Measurements from ENCODE around the gene KCNMA1. TPM values are rescaled to one million over a fixed set of nuclear protein-coding genes. Genes with fewer than 3 reads are reported as not detected.

KCNMA1 gene
- total RNA-seq, 2 experiments from 2014 or later = not detected

DNA sequence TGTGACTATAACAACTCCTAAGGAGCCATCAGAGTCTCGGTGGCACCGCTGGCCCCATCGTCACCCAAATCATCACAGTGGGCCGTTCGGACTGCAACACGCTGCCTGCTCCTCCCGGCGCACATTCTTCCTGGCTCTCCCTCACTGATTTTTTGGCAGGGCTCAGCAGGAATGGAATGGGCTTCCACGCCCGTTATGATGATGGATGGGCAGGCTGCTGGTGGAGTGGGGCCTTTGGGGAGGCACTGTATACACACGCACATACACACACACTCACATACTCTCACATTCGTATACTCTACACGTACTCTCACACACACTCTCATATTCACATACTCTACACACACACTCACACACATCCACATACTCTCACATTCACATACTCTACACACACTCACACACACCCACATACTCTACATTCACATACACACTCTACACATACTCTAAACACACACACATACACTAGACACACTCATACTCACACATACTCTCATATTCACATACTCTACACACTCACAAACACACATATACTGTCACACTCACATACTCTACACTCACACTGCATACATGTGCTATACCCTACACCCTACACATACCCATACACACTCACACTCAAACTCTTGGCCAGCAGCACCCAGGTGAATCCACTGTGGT lies 99.8 kb downstream of the KCNMA1 start:
- CTCF ChIA-PET = no interaction called here
- no peak overlapping the region for H3K27ac Mint-ChIP-seq
- no peaks in the 10 kb centered on the region for H3K36me3 Mint-ChIP-seq
- H3K4me1 Mint-ChIP-seq (ENCODE audit: low read depth) = no peaks in the 10 kb centered on the region
- intact Hi-C loops (cut with micrococcal nuclease) = no loop called here
- no peak for DNase-seq
- POLR2A ChIA-PET = no interaction called here
- H3K27me3 Mint-ChIP-seq = no peaks in the 10 kb centered on the region
- peaks cover 8% of the 10 kb centered on the region for H3K9me3 Mint-ChIP-seq
- no peak overlapping the region for H3K4me3 Mint-ChIP-seq

DNA sequence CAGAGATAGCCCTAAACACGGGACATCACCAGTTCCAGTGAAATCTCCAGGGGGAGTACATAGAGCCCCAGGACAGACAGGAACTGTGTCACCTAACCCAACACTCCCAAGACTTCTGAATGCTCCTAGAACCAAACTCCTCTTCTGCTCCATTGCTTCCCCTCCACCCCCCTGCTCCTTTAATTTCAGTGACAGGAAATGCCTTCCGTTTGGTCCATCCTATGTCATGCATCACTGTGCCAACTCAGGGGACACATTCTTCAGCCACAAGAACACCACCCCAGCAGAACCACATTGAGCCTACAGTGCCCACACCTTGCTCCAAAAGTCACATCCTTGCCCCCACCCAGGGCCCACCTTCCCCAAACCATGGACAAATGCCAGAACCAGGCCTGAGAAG lies 100.5 kb downstream of the KCNMA1 start:
- CTCF ChIA-PET = no interaction called here
- Mint-ChIP-seq H3K27ac (no peak overlapping the region), H3K27me3 (no peaks in the 10 kb centered on the region), H3K36me3 (no peaks in the 10 kb centered on the region), H3K9me3 (peaks cover 8% of the 10 kb centered on the region), H3K4me1 (ENCODE audit: low read depth) (no peaks in the 10 kb centered on the region), H3K4me3 (no peak overlapping the region)
- intact Hi-C loops (cut with micrococcal nuclease) = no loop called here
- DNase-seq = no peak
- POLR2A ChIA-PET = no interaction called here

DNA sequence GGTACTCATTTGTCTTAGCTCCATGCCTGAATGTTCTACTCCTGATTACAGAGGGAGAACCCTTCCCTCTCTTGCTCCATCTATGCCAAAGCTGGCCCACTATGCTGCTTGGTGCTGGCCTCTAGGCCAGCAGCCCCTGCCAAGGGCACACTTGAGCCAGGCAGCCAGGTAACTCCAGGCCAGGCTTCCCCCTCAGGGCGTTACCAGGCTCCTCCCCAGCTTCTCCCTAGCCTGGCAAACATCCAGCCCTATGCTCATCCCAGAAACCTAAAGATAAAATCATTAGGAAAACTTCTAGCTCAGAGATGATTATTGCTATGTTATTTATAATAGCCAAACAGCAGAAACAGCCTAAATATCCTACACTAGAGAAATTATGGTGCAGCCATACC lies 103.7 kb downstream of the KCNMA1 start:
- ChIA-PET CTCF (no interaction called here), POLR2A (no interaction called here)
- Mint-ChIP-seq H3K27ac (no peak overlapping the region), H3K27me3 (no peaks in the 10 kb centered on the region), H3K4me3 (no peak overlapping the region), H3K36me3 (no peaks in the 10 kb centered on the region), H3K9me3 (no peaks in the 10 kb centered on the region), H3K4me1 (ENCODE audit: low read depth) (no peaks in the 10 kb centered on the region)
- DNase-seq = no peak
- intact Hi-C loops (cut with micrococcal nuclease) = no loop called here

DNA sequence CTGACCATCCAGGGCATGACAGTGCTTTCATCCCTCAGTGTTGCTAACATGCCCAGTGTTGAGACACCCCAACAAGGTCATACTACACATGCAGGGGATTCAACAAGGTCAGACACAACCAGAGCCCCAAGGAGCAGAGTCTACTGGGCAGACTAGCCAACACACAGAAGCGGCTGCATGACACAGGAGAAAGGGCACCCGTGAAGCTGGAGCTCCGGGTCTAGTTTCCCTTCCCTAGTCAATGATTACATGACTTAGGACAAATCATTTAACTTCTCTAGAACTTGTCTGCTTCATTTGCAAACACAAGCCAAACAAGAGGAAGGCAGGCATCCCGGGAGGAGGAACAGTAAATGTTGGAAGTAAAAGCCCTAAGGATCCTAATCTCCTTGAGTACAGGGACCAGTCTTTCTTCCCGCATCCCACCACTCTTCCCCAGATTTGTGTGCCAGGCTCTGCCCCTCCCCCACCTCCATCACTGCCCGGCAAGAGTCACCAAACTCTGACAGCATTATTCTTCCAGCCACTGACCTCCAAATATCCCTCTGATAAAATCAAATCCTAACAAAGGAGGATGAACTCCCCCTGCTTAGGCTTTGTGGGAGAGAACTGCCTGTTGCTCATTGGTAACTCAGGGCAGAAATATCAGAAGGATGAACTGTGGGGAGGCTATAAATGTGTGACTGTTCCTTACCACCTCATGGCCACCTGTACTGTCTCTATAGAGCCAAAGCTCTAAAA lies 104.3 kb downstream of the KCNMA1 start:
- ChIA-PET CTCF (no interaction called here), POLR2A (no interaction called here)
- no peak overlapping the region for H3K27ac Mint-ChIP-seq
- DNase-seq = no peak
- no peaks in the 10 kb centered on the region for H3K36me3 Mint-ChIP-seq
- H3K4me3 Mint-ChIP-seq = no peak overlapping the region
- no peaks in the 10 kb centered on the region for H3K27me3 Mint-ChIP-seq
- H3K4me1 Mint-ChIP-seq (ENCODE audit: low read depth) = no peaks in the 10 kb centered on the region
- intact Hi-C loops (cut with micrococcal nuclease) = no loop called here
- no peaks in the 10 kb centered on the region for H3K9me3 Mint-ChIP-seq

DNA sequence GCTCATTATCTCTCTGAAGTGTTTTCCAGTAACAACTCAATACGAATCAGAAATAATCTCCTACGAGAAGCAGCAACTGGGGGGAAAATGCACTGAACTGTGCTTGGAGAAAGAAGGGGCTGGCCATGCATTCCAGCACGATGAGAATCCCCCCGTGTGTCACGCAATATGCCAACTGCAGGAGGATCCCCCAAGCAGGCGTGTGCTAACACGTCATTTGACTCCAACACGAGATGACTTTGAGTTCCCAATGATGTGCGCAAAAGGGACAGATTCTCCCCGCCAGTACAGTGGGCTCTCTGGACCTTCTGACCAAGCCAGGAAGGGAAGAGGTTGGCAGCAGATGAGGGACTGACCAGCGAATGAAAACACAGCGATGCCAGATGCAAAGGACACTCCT lies 105.5 kb downstream of the KCNMA1 start:
- ChIA-PET POLR2A (no interaction called here), CTCF (no interaction called here)
- no peak overlapping the region for H3K4me3 Mint-ChIP-seq
- intact Hi-C loops (cut with micrococcal nuclease) = no loop called here
- no peaks in the 10 kb centered on the region for H3K4me1 Mint-ChIP-seq (ENCODE audit: low read depth)
- no peak for DNase-seq
- H3K36me3 Mint-ChIP-seq = no peaks in the 10 kb centered on the region
- H3K27ac Mint-ChIP-seq = no peak overlapping the region
- H3K9me3 Mint-ChIP-seq = no peaks in the 10 kb centered on the region
- H3K27me3 Mint-ChIP-seq = no peaks in the 10 kb centered on the region

DNA sequence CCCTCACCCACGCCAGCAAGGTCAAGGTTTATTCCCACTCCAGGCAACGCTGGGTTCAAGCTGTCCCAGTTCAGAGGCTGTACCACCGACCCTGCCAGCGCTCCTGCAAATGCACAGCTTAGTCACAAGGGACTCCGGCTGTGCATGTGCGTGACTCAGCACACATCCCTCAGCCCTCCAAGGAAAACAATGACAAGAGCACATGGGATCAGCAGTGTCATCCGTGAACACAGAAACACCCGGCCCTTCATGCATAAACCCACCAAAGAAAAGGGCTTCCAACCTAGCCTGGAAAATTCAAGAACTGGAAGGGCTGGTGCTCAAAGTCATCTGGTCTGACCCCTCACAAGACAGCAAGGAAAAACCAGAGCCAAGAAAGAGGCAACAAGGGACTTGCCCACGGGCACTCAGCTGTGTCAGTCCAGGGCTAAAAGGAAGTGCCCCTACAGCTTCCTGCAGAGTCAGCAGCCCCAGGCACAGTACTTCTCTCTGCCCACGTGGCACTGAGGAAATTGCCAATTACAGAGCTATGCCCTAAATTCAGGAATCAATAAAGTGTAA lies 106.1 kb downstream of the KCNMA1 start:
- H3K4me1 Mint-ChIP-seq (ENCODE audit: low read depth) = no peaks in the 10 kb centered on the region
- H3K27me3 Mint-ChIP-seq = no peaks in the 10 kb centered on the region
- H3K9me3 Mint-ChIP-seq = no peaks in the 10 kb centered on the region
- ChIA-PET POLR2A (no interaction called here), CTCF (interaction anchor here (1.1 kb wide), 1 partner anchor 180 kb away, joined by 3 read pairs; no protein-coding TSS in a partner anchor)
- no peaks in the 10 kb centered on the region for H3K36me3 Mint-ChIP-seq
- no peak overlapping the region for H3K27ac Mint-ChIP-seq
- H3K4me3 Mint-ChIP-seq = no peak overlapping the region
- no peak for DNase-seq
- intact Hi-C loops (cut with micrococcal nuclease) = no loop called here

DNA sequence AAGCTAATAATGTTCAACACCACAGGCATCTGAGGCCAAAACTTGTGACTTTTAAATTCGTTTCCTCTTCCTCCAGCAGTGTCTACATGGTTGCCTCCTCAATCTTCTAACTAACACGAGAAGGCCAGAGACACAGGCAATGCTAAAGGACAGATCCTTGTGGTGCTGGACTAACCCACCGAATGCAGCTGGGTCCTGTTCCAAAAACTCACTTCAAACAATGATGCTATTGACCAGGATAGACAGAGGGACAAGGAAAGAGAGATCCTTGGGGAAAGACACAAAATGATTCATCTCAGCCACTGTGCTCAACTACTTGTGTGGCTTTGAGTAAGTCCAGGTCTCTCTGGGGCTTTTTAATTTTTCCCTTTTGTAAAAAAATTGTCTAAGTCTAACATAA lies 107.6 kb downstream of the KCNMA1 start:
- H3K4me3 Mint-ChIP-seq = no peak overlapping the region
- CTCF ChIA-PET = no interaction called here

DNA sequence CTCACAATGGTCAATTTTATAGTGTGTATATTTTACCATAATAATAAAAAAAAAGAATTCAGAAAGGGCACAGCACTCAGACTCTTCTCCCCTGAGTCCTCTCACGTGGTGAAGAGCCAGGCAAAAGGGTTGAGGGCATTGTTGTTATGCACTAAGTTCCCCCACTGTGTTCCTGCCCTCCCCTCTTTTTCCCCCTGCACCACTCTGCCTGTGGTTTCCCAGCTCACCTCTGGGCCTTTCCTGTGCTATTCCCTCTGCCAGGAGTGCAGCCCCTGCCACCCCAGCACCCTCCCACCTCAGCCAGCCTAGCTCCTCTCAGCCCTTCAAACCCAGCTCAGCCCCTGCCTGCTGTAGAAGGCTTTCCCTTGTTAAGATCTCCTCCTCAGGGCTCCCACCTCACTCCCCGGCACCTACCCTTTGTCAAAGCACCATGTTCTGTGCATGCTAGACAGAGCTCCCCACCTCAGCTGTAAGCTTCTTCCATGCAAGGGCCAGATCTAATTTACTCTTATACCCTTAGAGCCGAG lies 108.5 kb downstream of the KCNMA1 start:
- intact Hi-C loops (cut with micrococcal nuclease) = no loop called here
- DNase-seq = no peak
- Mint-ChIP-seq H3K27ac (no peak overlapping the region), H3K4me3 (no peak overlapping the region), H3K4me1 (ENCODE audit: low read depth) (no peaks in the 10 kb centered on the region), H3K9me3 (no peaks in the 10 kb centered on the region), H3K36me3 (no peaks in the 10 kb centered on the region), H3K27me3 (no peaks in the 10 kb centered on the region)
- POLR2A ChIA-PET = no interaction called here
- CTCF ChIA-PET = no interaction called here

More for the DNA sequence above, 107.6 kb downstream of the KCNMA1 start:
- no peaks in the 10 kb centered on the region for H3K36me3 Mint-ChIP-seq
- no peaks in the 10 kb centered on the region for H3K4me1 Mint-ChIP-seq (ENCODE audit: low read depth)
- intact Hi-C loops (cut with micrococcal nuclease) = no loop called here
- no peak overlapping the region for H3K27ac Mint-ChIP-seq
- H3K27me3 Mint-ChIP-seq = no peaks in the 10 kb centered on the region
- H3K9me3 Mint-ChIP-seq = no peaks in the 10 kb centered on the region
- POLR2A ChIA-PET = no interaction called here
- DNase-seq = no peak

DNA sequence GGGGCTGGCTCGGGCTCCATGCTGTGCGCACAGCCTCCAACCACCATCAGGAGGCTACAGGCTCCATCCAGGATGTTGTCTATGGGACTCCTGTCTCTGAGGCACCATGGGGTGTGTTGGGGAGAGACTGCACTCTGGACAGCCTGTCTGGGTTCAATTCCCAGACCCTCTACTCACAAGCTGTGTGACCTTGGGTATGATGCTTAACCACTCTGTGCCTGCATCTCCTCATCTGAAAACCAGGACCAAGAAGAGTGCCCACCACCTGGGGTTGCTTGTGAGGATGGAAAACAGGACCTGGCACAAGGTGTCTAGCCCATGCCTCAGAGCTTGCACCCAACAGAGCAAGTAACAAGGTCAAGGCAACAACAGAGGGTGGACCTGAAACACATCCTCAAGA lies 109.8 kb downstream of the KCNMA1 start:
- Mint-ChIP-seq H3K27ac (no peak overlapping the region), H3K4me3 (no peak overlapping the region), H3K9me3 (no peaks in the 10 kb centered on the region), H3K4me1 (ENCODE audit: low read depth) (no peaks in the 10 kb centered on the region), H3K27me3 (peaks cover 2% of the 10 kb centered on the region), H3K36me3 (no peaks in the 10 kb centered on the region)
- ChIA-PET CTCF (no interaction called here), POLR2A (no interaction called here)
- intact Hi-C loops (cut with micrococcal nuclease) = no loop called here
- DNase-seq = no peak

DNA sequence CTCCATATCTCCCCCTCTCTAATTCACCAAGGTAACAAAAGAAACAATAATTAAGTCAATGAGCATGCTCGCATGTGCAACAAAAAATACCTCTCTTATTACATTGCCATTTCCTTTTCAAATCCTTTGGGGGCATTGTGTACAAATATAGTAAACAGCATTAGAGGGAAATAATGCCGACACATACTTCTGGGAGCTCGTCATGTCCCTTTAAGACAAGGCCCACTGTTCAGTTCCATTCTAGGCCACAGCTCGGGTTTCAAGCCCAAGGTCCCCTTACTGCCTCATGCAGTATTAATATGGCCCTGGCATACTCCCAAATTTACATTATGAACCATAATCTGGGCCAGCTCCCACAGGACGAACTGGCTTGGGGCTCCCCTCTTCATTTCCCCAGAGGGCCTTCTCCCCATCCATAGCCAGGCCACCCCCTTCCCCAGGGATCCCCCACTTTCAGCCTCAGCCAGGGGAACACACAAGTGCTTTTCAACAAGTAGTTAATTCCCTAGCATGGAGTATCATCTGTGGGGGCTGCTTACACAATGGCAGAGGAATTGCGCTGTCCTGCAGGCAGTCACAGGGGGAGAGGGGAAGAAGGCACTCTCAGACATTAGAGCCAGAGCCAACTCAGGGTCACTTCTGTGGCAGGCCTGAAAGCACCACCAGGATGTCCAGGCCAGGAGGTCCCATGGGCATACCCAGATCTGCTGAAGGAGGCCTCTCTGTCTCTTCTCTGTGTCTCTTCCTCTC lies 110.6 kb downstream of the KCNMA1 start:
- intact Hi-C loops (cut with micrococcal nuclease) = no loop called here
- Mint-ChIP-seq H3K4me3 (no peak overlapping the region), H3K36me3 (no peaks in the 10 kb centered on the region), H3K27me3 (peaks cover 3% of the 10 kb centered on the region), H3K9me3 (no peaks in the 10 kb centered on the region), H3K27ac (no peak overlapping the region), H3K4me1 (ENCODE audit: low read depth) (no peaks in the 10 kb centered on the region)
- CTCF ChIA-PET = no interaction called here
- POLR2A ChIA-PET = no interaction called here
- no peak for DNase-seq

DNA sequence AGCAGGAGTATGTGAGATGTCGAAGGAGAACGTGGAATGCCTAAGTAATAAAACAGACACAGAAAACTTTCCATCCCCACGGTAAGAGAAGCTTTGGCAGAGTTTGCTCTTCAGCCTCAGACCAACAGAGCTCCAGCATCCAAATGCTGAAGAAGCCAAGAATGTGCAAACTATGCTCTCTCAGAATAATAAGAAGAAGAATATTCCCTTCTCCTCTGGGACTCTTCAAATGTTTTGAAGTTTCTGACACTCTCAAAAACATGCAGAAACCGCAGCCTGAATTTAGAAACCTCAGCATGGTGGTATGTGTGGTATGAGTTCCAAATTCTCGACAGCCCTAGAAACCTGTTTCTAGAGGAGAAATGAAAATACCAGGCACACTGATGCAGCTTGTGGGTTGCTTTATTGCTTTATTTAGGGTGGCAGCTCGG lies 113.3 kb downstream of the KCNMA1 start:
- Mint-ChIP-seq H3K4me1 (ENCODE audit: low read depth) (no peaks in the 10 kb centered on the region), H3K9me3 (no peaks in the 10 kb centered on the region), H3K36me3 (no peaks in the 10 kb centered on the region), H3K27me3 (peaks cover 3% of the 10 kb centered on the region), H3K27ac (no peak overlapping the region), H3K4me3 (no peak overlapping the region)
- ChIA-PET POLR2A (no interaction called here), CTCF (interaction anchor here (0.6 kb wide), 1 partner anchor 310 kb away, joined by 3 read pairs; no protein-coding TSS in a partner anchor)
- no peak for DNase-seq
- intact Hi-C loops (cut with micrococcal nuclease) = no loop called here

DNA sequence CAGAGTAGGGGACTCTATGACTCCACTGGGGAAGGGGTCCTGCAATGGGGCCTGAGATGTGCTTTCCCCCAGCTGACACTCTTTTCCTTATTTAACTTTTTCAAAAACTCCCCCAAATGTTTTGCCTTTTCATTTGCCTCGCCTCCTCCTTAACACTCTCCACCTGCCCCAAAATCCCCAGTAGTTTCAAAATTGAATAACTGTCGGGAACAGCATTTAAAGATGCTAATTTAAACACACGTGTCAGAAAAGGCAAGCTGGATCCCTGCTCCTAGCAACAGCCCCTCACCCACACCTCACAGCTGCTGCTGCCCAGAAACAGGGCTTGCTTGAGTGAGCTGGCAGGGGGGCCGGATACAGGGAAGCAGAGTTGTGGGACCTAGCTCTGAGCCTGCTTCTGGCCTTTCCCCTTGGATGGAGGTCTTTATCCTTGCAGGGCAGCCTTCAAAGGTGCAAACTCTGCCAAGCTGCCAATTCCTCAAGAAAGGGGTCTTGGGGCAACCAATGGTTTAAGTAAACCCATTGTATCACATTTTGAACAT lies 115.3 kb downstream of the KCNMA1 start:
- intact Hi-C loops (cut with micrococcal nuclease) = no loop called here
- Mint-ChIP-seq H3K36me3 (no peaks in the 10 kb centered on the region), H3K27me3 (peaks cover 3% of the 10 kb centered on the region), H3K27ac (no peak overlapping the region), H3K4me1 (ENCODE audit: low read depth) (no peaks in the 10 kb centered on the region), H3K9me3 (no peaks in the 10 kb centered on the region), H3K4me3 (no peak overlapping the region)
- POLR2A ChIA-PET = no interaction called here
- no peak for DNase-seq
- CTCF ChIA-PET = no interaction called here

Data from activated CD4-positive, alpha-beta memory T cell treated with anti-CD3 and anti-CD28 coated beads for 36 hours (primary cell).